ENCODE measurements around the gene B4GALT5.
A peak's percentile ranks its signal among the peaks of the same experiment; 100 is the strongest.

B4GALT5 gene

DNA sequence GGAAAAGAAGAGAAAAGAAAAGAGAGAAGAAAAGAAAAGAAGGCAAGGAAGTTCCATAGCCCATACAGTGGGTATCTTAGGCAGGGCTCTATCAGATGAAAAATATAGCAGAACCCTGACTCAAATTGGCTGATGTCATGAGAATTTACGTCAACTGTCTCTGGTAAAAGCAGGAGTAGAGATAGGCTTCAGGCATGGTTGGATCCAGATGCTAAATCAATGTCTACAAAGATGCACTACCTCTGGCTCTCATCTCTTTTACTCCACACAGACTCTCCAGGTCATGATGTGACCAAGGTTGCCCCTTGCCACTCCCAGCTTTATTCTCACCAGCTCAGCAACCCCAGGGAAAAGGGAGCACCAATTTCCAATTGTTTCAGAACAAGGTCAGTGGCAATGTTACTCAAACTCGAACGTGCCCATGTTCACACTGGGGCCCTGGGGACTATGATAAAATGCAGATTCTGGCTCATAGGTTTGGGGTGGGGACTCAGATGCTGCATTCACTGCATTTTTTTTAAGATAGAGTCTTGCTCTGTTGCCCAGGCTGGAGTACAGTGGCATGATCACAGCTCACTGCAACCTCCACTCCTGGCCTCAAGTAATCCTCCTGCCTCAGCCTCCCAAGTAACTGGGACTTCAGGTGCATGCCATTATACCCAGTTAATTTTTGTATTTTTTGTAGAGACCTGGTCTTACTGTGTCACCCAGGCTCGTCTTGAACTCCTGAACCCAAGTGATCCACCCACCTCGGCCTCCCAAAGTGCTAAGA lies 112.3 kb downstream of the B4GALT5 start:
- no peak for DNase-seq

DNA sequence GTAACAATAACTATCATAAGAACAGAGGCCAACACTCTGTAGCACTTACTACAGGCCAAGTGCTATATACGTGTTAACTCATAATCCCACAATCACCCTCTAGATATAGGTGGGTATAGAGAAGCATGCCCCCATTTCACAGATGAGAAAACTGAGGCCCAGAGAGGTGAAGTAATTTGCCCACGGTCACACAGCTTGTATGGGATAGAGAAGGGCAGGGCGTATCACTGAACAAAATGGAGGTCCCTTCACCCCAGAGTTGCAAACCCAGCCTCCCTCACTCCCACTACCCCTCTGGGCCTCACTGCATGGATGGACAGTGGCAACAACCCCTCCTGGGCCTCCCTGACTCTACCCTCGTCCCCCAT lies 113.9 kb downstream of the B4GALT5 start:
- no peak for DNase-seq

DNA sequence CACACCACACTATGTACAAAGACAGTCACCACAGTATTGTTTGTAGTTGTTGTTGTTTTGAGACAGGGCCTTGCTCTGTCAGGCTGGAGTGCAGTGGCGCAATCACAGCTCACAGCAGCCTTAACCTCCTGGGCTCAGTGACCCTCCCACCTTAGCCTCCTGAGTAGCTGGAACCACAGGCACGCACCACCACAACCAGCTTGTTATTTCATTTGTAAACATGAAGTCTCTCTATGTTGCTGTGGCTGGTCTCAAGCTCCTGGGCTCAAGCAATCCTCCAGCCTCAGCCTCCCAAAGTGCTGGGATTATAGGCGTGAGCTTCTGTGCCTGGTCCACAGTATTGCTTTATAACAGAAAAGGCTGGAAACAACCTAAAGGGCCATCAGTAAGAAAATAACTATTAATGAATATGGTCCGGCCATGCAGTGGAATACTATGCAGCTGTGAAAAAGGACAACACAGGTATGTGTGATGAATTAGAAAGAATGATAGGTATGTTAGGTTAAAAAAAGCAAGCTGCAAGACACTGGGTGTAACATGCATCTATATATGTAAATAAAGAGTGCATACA lies 115.8 kb downstream of the B4GALT5 start:
- DNase-seq: no peak

DNA sequence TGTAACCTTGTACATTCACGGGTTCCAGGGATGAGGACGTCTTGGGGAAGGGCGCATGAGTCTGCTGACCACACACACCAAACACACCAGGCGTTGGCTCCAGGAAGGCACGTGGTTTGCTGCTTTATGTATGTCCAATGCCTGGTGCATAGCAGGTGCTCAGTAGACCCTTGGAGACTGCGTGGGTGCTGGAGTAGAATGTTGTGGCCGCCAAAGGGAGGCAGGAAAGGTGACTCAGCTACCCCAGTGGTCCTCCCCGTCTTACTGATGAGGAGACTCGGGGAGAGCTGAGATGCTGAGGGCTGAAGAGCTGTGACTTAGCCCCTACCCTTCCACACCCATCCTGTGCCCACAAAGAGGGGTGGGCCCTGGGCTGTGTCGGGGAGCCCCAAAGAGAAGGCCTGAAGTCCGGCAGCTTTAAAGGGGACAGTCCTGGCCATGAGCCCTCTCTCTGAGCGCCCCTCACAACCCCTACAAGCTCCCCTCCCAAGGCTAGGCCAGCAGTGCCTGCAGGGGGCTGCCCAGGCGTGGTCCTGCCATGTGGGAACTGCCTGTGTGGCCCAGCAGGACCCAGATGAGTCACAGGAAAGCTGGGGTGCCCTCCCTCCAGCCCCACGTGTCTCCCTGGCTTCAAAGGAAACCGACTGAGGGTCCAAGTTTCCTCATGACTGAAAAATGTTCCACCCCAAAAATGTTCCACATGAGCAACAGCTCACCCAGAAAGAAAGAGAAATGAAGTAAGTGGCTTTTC lies 117.7 kb downstream of the B4GALT5 start:
- DNase-seq: no peak

DNA sequence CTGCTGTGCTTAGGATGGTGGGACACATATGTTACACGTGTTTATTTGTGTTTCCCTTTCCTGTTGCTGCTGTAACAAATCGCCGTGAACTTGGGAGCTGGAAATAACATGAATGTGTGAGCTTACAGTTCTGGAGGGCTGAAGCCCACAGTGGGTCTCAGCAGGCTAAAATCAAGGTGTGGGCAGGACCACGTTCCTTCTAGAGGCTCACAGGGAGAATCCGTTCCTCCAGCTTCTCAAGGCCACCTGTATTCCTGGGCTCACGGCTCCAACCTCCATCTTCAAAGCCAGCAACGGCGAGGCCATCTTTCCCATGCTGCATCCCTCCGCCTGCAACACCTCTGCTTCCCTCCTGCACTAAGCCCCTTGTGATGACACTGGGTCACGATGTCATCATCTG lies 118.3 kb downstream of the B4GALT5 start:
- no peak for DNase-seq

DNA sequence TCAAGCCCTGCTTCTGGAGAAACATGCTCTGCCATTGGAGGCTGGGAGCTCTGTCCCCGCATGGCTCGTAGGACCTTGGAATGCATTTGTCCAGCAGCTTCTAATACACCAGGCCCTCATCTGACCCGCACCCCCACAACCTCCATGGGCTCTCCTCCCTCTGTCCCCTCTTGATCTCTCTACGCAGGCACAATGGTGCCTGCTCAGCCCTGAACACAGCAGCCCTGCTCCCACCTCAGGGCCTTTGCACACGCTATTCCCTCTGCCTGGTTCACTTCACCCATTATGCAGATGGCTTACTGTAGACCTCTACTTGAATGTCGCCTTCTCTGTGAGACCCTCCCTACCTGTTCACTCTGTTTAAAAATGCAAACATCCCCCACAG lies 118.8 kb downstream of the B4GALT5 start:
- no peak for DNase-seq

DNA sequence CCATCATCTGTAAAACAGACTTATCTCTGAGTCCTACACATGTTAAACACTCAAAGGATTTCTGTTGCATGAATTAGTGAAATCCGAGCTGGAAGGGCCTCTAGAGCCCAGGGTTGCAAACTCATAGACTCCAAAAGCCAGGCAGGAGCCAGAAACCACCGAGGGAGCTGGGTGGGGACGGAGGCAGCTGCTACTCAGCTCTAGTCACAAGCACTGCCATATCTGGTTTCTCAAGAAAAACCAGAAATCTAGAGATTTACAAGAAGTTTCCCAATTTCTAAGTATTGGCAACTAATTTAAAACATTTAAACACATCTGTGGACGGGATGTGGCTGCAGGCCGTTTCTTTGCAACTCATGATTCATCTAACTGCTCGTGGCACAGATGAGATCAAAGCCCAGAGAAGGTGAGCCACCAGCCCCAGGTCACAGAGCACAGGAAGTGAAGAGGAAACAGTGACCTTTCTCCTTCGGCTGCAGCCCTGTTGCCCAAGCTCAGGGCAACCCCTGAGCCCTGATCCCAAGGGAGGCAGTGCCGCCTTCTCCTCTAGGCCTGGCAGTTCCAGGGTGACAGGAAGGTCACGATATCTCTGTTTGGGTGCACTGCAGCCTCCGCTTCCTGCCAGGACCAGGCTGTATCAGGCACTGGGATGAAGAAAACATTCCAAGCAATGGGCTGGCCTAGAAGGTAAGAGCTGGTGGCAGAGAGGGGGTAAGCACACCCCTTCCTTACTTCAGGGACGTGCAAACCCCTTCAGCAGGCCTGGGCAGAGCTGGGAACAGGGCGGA lies 119.3 kb downstream of the B4GALT5 start:
- DNase-seq: no peak

DNA sequence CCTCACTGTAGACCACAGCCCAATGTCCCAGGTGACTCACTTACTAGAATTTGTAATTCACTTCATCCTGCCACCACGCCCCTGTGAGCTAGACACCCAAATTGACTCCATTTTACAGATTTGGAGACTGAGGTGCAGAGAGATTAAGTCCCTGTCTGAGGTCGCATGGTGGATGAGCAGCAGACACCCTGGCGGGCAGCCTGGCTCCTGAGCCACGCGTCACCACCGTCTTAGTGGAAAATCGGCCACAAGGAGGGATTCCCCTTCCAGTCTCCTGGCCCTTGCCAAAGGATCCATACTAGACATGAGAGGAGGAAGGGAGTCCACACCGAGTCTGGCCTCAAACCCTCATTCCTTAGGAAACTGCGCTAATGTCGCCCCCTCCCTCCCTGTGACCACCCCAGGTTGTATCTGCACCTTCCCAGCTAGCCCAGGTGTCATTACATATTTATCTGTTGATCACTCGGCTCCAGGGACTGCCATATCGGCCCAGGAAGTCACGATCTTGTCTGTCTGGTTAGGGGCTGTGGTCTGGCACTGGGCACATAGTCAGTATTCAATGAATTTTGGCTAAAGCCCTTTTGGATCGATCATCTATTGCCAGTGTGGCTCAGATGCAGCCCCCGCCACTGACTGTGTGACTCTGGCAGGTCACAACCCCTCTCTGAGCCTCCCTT lies 120.1 kb downstream of the B4GALT5 start:
- no peak for DNase-seq

DNA sequence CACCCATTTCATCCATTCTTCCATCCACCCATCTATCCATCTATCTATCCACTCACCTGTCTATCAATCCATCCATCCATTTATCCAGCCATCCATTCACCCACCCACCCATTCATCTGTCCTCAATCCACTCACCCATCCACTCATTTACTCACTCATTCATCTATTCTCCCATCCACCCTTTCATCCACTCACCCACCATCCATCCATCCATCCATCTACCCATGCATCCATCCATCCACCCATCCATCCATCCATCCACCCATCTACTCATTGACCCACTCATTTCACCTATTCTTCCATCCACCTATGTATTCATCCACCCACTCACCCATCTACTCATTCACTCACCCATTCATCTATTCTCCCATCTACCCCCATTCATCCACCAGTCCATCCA lies 121.6 kb downstream of the B4GALT5 start:
- no peak for DNase-seq

DNA sequence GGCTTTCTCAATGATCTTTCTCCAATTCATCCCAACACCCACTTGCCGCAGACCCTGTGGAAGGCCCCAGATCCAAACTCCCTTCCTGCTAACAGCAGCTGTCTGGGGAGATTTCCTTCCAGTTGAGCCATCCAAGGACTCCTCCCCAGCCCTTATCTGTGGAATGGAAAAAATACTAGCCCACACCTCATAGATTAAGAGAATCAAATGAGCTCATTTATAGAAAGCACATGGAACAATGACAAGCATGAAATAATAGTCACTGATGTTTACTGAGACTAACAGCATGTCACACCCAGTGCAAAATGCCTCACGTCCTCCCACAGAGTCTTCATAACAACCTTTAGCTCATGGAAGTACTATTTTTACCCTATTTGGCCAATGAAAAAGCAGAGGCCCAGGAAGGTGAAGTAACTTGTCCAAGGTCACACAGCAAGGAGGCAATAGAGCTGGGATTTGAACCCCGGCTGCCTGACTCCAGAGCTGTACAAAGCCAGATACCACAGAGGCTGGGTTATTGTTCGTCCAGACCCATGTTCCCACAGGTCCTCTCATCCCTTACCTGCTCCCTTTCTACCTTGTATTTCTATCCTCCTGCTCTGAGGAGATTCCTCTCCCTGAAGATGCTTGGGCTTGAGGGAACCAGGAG lies 122.3 kb downstream of the B4GALT5 start:
- DNase-seq: no peak

DNA sequence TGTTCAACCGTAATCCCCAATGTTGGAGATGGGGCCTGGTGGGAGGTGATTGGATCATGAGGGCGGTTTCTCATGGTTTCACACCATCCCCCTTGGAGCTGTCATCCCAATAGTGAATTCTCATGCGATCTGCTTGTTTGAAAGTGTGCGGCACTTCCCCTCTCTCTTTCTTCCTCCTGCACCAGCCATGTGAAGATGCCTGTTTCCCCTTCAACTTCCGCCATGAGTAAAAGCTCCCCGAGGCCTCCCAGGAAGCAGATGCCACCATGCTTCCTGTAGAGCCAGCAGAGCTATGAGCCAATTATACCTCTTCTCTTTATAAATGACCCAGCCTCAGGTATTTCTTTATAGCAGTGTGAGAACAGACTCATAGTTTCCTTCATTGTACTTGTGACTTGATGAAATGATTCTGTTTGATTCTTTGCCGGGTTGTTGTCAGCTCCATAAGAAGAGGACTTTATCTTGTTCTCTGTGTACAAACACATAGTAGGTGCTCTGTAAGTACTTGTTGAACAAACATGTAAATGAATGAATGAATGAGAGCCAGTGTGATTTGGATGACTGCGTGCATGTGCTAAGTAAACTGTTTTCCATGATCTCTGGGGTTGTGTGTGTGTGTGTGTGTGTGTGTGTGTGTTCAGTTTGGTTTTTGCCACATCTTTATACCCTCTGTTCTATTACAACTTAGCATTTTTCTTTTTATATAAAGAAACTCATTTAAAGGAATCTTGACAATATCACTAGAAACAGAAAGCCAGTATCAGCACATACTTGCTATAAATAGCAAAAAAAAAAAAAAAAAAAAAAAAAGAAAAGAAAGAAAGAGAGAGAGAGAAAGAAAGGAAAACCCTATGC lies 123.3 kb downstream of the B4GALT5 start:
- DNase-seq: no peak

DNA sequence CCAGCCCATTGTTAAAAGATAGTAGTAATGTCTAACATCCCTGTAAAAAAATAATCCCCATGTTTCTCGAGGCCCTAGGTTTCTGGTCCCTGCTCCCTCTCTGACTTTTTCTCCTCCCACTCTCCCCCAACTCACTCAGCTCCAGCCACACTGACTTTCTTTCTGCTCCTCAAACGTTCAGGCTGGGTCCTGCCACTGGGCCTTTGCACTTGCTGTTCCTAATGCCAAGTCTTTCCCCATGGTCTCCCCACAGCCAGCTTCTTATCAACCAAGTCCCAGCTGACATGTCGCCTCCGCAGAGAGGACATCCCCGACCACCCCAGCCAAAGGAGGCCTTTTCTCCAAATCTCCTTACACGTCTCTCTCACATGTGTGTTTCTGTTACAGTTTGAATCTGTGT lies 123.9 kb downstream of the B4GALT5 start:
- no peak for DNase-seq

DNA sequence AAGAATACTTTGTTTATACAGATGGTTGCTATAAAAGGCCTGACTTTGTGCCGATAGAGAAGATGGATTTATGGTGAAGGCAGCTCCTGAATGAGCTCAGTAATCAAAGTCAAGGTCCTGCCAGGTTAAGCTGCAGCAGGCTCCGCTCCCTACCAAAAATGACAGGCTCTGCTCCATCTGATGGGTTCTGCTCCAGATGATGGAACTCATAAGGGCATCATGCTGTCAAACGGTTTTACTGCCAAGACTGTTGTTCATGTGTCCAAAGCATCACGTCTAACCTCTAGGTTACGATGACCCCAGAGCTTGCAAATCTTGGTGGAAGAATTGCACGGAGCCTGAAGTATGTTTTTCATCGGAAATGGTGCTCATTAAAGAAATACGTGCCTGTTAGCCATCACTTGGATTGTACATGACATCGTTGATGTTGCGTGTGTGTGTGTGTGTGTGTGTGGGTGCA lies 126.5 kb downstream of the B4GALT5 start:
- no peak for DNase-seq

DNA sequence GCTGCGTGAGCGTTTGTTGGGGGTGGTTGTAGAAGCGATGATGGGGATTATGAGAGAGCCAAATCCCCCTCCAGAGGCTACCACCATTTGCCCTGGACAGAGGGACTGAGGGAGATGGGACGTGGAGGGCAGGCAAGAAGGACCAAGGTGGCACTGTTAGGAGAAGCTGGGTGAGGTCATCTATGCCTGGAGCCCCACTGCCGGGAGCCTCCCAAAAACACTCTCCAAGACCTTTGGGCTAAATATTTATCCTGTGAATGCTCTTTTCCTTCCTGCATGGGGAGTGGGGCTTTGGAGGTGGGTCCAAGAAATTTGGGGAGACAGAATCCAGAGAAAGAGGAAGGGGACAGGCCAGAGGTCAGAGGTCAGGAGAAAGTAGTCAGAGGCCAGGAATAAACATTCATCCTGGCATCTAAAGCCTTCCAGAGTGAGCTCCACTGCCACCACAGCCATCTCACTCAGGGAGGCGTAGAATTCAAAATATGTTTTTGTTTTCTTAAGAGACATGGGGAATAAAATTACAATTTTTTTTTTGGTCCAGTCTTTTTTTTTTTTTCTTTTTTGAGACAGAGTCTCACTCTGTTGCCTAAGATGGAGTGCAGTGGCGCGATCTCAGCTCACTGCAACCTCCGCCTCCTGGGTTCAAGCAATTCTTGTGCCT lies 128.0 kb downstream of the B4GALT5 start:
- DNase-seq: no peak

DNA sequence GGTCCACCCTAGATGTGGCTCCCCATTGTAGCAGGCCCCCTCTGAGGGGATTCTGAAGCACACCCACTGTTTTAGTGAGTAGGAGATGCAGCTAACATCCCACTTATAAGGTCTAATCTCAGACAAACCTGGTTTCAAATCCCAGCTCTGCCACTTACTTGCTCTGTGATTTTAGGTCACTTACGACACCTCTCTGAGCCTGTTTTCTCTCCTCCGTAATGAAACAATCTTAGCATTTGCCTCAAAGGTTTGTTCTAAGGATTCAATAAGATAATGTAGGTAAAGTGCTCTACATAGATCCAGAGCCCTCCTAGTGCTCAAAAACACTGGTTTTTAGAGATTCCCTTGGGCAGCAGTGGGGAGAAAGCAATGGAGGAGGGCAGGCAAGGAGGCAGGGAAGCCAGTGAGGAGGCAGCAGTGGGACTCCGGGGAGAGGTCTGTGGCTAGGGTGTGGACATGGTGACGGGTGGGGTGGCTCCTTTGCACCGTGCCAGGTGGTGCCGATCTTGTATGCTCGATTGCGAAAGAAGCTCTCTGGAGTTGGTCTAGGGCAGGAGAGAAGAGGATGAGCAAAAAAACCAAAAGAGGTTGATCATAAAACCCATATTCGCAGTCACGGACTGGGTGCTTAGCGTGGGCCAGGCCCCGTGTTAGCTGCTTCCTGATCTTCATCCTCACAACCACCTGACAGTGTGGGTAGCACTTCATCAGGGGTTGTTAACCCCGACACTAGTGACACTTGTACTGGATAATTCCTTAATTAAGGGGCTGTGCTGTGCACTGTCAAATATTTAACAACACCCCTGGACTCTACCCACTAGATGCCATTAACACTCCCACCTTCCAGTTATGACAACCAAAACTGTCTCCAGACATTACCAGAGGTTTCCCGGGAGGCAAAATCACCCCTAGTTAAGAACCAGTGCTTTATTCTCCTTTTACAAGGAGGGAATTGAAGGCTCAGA lies 129.0 kb downstream of the B4GALT5 start:
- DNase-seq: no peak

DNA sequence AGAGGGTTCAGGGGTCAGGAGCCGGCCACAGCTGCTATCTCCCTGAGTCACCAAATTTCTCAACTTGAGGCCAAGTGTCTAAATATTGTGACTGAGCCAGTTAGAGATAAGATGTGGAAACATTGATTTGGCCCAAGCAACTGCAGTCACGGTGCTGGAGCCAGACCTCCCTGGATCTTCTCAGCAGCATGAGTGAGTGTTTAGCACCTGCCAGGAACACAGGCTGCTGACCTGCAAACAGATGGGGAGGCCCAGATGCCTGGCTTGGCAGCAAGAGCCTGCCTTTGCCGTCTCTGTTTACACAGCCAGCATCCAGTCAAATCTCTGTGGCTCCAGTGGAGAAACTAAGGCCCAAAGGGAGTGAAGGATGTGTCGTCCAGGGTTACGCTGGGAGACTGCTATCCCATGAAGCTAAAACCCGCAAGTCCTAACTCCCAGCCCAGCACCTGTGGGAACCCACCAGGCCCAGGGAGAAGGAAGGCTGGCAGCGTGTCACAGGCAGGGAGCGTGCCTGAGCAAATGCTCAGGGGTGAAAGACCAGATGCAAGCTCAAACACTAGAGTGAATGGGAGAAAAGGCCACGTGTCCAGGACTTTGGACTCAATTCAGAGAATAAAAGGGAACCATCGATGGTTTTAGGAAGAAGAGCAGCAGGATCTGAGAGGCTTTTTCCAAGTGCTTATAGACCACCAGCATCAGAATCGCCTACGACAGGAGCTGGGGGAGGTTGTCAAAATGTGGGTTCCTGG lies 129.8 kb downstream of the B4GALT5 start:
- peak; percentile 80 for DNase-seq

DNA sequence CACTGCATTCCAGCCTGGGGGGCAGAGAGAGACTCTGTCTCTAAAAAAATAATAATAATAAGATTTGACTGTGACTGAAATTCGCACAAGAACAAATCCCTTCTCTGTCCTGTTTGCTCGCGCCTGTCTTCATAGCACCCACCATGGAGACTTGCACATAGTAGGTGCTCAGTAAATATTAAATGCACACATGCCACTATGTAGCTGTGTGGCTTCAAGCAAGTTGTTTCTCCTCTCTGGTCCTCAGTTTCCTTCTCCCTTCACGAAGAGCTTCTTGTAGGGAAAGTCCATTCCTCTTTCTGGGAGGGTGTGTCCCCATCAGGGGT lies 130.4 kb downstream of the B4GALT5 start:
- no peak for DNase-seq
